ENCODE measurements around the gene MOV10.

Gene MOV10

DNA sequence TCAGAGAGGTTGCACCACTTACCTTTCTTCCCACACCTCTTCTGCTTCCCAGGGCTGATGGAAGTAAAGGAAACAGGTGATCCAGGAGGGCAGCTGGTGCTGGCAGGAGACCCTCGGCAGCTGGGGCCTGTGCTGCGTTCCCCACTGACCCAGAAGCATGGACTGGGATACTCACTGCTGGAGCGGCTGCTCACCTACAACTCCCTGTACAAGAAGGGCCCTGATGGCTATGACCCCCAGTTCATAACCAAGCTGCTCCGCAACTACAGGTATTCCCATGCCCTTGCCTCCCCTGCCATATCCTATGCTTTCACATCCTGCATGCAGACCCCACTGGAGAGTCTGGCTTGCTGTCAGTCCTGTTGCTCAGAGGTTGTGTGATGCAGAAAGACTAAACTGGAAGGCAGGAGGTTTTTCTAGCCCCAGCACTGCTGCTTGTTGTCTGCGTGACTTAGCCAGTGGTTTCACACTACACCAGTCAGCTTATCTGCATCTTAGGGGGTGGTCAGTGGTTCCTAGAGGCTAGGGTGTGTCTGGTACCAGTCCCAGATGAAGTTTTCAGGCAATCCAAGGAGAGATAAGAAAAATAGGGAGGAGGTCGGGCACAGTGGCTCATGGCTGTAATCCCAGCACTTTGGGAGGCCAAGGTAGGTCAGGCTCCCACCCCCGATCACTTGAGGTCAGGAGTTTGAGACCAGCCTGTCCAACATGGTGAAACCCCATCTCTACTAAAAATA lies 22.3 kb downstream of the MOV10 start:
- no peak for DNase-seq (ENCODE audit: low read depth)
- H3K4me3 ChIP-seq (ENCODE audit: low read depth, low read length), result no peak overlapping the region

DNA sequence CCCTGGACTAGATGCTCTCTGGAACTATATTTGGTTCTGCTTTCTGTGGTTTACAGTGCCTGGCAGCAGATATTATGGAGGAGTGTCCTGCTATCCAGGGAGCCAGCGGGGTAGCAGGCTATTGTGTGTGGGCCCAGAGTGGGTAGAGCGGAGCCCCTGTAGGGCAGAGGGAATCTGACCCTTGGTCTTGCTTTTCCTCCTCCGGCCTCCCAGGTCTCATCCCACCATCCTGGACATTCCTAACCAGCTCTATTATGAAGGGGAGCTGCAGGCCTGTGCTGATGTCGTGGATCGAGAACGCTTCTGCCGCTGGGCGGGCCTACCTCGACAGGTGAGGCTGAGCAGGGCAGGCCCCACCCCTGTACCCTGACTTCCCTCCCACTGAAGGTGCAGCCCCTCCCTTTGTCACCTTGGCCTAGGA lies 23.3 kb downstream of the MOV10 start:
- DNase-seq (ENCODE audit: low read depth), result no peak
- no peak overlapping the region for H3K4me3 ChIP-seq (ENCODE audit: low read depth, low read length)

DNA sequence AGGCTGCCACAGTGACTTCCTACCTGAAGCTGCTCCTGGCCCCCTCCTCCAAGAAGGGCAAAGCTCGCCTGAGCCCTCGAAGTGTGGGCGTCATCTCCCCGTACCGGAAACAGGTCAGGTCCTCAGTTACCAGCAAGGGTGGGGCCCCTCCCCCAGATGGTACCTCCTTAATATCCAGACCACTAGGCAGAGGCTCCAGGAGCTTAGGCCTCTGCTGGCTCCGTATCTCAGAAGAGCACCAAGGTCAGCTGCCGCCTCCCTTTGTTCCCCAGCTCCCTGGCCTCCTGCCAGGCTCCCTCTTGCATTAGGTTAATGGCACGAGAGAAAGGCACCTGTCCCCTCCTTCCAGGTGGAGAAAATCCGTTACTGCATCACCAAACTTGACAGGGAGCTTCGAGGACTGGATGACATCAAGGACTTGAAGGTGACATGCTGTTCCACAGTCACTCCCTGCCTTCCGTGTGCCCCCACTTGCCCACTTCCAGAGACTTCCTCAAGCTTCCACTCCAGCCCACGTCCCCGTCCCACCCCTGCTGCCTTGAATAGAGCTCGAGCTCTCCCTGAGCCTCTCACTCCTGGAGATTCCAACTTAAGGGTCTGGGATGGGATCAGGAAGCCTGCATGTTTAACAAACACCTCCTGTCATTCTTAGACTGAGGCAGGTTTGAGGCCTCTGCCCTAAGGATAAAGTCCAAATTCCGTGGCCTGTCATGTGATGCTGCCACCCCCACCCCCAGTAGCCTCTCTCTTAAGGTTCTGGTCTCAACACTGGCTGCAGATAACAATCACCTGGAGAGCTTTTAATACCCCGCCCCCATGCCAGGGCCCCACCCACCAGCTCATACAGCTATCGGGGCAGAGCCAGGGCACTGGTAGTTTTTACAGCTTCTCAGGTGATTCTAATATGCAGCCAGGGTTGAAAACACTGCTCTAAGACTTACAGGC lies 24.2 kb downstream of the MOV10 start:
- no peak for DNase-seq (ENCODE audit: low read depth)
- no peak overlapping the region for H3K4me3 ChIP-seq (ENCODE audit: low read depth, low read length)

- no peak overlapping the region for H3K4me3 ChIP-seq (ENCODE audit: low read depth, low read length)
- no peak for DNase-seq (ENCODE audit: low read depth)
Observed at GRCh38 chr1:112699425-112700144, 25.1 kb downstream of the MOV10 start.

GRCh38 chr1:112700290-112701226 lies 26.1 kb downstream of the MOV10 start:
- no peak overlapping the region for H3K4me3 ChIP-seq (ENCODE audit: low read depth, low read length)
- peak; percentile 92 for DNase-seq (ENCODE audit: low read depth)

DNA sequence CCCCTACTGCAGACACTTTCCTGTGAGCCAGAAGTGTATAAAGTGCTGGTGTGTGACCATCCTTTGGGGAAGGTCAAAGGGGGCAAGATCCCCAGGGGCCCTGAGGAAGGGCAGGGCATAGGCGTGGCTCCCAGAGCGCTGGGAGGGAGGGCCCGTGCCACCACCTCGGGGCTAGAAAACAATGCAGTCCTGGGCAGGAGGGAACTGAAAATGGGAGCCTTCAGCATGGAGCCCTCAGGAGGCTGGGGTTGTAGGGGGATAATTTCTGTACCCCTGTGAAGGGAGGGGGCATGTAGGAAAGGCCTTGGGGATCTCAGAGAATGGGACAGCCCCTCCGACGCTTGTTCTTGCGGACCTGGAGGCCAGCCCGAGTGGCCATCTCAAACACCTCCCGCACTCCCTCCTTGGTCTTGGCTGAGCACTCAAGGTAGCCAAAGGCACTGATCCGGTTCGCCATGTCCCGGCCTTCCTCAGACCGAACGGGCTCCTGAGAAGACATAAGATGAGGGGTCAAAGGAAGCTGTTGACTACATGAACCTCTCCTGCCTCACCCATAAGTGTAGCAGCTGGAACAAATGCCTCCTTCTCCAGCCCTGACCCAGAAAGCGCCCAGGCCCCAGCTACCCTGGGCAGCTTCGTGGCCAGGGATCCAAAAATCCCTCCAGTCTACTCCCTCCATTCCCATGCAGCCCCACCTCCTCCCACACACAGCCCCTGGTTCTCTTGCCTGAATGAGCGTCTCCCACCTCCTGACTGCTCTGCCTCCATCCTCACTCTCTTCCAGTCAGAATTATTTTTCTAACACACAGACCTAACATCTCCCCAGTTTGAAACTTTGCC lies 27.0 kb downstream of the MOV10 start:
- no peak overlapping the region for H3K4me3 ChIP-seq (ENCODE audit: low read depth, low read length)
- no peak for DNase-seq (ENCODE audit: low read depth)

- no peak for DNase-seq (ENCODE audit: low read depth)
- H3K4me3 ChIP-seq (ENCODE audit: low read depth, low read length), result no peak overlapping the region
Observed at GRCh38 chr1:112702067-112702395, 27.6 kb downstream of the MOV10 start.

- no peak overlapping the region for H3K4me3 ChIP-seq (ENCODE audit: low read depth, low read length)
- DNase-seq (ENCODE audit: low read depth), result no peak
Observed at GRCh38 chr1:112702420-112703261, 28.2 kb downstream of the MOV10 start.

DNA sequence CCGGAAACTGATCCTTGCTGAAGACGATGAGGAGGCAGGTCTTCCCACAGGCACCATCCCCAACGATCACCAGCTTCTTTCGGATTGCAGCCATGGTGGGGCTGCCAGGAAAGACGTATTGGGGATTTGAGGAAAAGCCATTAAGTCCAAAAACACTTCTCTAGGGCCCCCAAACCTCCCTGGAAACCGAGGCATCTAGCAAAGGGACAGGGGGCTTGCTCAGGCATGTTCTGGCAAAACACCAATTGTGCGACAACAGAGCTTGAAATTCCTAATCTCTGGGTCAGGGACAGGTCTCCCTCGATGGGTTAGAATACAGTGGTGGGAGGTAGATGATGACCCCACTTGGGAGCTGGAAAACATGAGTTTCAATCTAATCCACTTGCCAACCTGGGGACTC lies 29.2 kb downstream of the MOV10 start:
- H3K4me3 ChIP-seq (ENCODE audit: low read depth, low read length), result no peak overlapping the region
- DNase-seq (ENCODE audit: low read depth), result no peak

- DNase-seq (ENCODE audit: low read depth), result no peak
- peak overlapping the region; percentile 92 for H3K4me3 ChIP-seq (ENCODE audit: low read depth, low read length)
Observed at GRCh38 chr1:112704391-112704933, 30.0 kb downstream of the MOV10 start.

GRCh38 chr1:112704934-112705627 lies 30.6 kb downstream of the MOV10 start:
- peak; percentile 96 for DNase-seq (ENCODE audit: low read depth)
- H3K4me3 ChIP-seq (ENCODE audit: low read depth, low read length), result peak overlapping the region; percentile 92

- peak within 1 kb of the TSS; percentile 92 for H3K4me3 ChIP-seq (ENCODE audit: low read depth, low read length)
- no peak for DNase-seq (ENCODE audit: low read depth)
Observed at GRCh38 chr1:112706505-112707220, 32.2 kb downstream of the MOV10 start, which contains the start of gene RHOC. TSS of gene RHOC (minus strand) at chr1:112707127. CDS start at chr1:112703799, 3,328 bp downstream.

DNA sequence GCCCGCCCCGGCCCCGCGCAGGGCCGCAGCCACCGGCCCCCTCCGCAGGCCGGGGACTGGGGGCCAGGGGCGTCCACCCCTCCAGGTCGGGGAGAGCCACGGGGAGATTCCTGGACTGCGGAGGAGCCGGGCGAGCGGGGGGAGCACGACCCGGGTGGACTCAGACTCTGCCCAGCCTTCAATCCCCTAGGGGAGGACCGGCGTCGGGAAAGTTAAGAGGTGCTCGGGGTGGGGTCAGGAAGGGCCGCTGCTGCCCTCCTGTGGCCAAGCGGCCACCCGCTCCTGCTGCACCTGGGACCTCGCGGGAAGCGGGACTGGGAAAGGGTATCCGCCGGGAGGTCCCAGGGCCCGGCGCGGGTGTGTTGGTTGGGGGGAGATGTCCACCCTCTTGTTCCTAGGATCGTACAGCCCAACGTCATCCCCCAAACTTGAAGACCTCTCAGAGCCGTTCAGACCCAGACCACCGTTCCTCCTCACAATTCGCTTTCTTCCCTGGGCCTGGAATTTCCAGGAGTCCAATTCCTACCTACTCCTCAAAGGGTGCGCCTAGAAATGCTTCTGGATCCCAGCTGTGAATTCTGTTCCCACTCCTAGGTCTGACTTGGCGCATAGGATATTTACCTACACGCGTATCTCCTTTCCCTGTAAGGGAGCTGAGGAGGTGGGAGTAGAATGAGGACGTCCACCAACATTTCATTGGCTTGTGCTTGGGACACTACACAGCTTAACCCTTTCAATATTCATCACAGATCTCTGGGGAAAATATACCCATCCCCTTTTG lies 33.0 kb downstream of the MOV10 start:
- no peak for DNase-seq (ENCODE audit: low read depth)
- H3K4me3 ChIP-seq (ENCODE audit: low read depth, low read length), result peak overlapping the region; percentile 92

DNA sequence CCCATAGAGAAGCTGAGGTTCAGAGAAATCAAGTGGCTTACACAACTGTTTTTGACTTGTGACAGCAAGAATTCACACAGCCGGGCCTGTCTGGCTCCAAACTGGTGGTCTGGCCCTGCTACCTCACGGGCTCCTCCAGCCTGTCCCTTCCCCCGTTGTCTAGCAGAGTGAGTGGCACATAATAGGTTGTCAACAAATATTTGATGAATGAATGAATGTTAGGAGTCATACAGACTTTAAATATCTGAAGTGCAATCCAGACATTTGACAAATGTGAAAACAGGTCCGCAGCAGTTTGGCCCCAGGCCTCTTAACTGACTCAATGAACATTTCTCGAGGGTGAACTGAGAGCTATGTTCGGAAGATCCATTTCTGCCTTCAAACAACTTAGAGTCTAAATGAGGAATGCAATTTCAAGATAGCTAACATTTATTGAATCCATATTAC lies 33.6 kb downstream of the MOV10 start:
- DNase-seq (ENCODE audit: low read depth), result no peak
- H3K4me3 ChIP-seq (ENCODE audit: low read depth, low read length), result no peak overlapping the region

GRCh38 chr1:112708489-112708888 lies 34.0 kb downstream of the MOV10 start:
- no peak for DNase-seq (ENCODE audit: low read depth)
- H3K4me3 ChIP-seq (ENCODE audit: low read depth, low read length), result no peak overlapping the region

Measured in skeletal muscle cell (primary cell).